ENCODE data around the gene NLRP9.
A peak's percentile ranks its signal among the peaks of the same experiment; 100 is the strongest.

Gene NLRP9

DNA sequence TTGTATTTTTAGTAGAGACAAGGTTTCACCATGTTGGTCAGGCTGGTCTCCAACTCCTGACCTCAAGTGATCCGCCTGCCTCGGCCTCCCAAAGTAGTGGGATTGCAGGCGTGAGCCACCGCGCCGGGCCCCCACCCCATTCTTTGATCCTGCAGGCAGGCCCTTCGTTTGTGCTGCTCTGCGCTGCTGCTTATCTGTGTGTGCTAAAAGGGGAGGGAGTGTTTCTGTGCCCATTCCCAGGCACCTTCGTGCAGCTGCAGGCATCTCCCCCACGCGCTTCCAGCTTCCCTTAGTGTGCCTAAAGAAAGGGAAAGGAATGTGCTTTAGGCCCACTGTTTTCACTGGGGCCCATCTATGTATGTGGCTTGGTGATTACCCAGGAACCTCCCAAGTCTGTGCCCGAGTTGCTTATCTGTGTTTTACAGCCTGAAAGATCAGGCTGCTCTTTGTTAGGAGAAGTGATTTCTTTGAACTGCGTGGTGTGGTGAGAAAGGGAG, 36.0 kb downstream of the NLRP9 start:
- DNase-seq = no peak

DNA sequence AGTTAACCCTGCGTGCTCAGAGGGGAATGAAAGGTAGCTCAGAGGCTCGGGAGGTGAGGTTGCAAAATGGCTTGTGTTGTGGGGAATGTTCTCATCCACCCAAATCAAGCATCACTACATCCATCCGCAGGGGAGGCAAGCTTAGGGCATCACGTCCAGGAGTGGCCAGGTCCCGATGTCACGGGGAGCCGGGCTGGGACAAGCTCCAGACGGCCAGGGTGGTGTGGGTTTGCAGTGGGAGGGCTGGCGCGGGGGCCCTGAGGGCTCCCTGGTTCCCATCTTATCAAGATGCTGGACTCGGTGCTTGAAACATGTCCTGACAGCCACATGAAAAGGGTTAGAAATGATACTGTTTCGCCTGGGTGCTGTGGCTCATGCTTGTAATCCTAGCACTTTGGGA, 37.4 kb downstream of the NLRP9 start:
- no peak for DNase-seq

DNA sequence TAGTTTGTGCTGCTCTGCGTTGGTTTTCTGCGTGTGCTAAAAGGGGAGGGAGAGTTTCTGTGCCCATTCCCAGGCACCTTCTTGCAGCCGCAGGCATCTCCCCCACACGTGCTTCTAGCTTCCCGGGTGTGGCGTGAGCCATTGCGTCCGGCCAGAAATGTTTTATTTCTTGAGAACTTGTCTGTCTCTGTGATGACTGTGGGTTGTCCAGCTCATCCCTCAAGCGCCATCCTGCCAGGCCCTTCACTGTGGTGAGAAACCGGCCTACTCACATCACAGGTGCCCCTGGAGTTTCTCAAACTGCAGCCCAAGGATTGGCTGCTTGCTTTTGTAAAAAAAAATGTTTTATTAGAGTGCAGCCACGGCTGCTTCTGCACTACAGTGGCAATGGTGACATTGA, 39.0 kb downstream of the NLRP9 start:
- DNase-seq = no peak

DNA sequence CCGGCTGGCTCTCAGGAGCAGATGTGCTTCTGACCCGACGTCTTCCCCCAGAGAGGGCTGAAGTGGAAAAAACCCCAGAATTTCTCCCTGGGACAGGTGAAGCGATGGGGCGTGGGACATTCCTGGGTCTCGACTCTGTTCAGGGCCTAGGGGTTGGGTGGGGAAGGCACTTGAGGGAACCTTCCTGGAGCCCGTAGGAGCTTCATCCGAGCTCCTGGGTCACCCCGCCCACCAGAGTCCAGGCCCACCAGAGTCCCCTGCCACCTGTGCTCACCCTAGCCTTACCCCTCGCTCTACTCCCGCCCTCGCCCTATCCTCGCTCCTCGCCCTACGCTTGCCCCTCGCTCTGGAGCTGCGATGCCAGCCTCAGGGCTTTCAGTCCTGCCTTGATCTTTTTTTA, 39.9 kb downstream of the NLRP9 start:
- no peak for DNase-seq

DNA sequence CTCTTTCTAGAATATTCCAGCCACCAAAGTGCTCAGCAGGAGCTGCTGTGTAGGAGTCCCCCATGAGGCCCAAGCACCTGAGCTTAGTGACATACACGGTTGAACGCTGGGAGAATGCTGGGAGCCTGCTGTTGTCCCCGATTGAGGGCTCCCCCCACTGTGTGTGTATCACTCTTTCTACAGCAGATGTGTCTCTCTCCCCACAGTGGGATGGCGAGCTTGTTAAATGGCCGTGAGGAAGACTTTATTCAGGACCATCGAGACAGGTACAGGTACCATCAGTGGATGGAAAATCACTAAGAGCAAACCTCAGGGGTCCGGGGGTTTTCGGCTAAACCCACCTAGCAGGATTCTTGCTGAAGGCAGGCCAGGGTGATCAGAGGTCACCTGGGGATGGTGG, 40.5 kb downstream of the NLRP9 start:
- DNase-seq = no peak

DNA sequence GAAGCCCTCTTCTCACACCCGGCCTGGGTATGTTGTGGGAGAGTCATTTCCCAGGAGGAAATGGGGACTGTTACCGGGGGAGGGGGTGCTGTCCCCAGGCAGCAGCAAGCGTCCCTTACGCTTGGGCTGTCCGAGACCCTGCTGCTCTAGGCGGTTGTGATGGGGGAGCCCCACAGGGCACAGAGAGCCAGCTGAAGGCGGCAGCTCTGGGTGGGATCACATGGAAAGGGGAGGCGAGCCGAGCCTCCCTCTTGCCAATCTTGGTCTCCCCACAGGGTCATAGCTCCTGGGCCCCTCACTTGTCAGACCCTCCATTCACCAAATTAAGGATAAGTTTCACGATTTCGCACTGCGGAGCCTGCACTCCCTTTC, 41.1 kb downstream of the NLRP9 start:
- DNase-seq = no peak

DNA sequence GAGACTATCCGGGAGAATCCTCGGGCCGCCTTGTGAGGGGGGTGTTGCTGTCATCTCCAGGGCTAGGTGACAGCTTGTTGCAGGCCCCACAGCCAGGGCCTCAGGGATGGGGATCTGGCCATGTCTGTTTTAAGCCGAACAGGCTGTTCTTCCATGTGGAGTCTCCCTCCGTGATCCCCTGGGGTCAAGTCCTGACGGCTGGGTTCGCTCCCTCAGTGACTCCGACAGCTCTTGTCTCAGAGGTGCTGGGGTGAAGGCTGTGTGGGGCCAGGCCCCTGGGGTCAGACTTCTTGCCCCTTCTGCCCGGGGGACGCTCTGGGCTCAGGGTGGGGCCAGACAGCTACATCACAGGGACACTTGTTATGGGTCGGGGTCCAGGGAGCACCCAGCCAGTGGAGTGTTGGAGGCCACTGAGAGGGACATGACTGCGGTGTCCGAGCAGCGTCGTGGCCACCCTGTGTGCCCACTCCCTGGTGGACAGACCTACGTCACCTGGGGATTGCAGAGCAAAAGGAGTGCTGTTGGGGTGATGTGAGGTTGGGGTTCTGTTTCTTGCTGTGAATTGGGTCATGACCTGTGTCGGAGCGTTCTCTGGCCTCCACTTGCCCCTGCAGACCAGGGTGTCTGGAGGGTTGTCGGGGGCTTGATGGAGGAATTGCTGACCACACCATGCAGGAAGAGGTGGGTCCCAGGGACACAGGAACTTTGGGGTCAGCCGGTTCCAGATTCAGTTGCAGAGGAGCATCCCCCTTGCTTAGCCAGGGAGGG, 41.7 kb downstream of the NLRP9 start:
- no peak for DNase-seq

DNA sequence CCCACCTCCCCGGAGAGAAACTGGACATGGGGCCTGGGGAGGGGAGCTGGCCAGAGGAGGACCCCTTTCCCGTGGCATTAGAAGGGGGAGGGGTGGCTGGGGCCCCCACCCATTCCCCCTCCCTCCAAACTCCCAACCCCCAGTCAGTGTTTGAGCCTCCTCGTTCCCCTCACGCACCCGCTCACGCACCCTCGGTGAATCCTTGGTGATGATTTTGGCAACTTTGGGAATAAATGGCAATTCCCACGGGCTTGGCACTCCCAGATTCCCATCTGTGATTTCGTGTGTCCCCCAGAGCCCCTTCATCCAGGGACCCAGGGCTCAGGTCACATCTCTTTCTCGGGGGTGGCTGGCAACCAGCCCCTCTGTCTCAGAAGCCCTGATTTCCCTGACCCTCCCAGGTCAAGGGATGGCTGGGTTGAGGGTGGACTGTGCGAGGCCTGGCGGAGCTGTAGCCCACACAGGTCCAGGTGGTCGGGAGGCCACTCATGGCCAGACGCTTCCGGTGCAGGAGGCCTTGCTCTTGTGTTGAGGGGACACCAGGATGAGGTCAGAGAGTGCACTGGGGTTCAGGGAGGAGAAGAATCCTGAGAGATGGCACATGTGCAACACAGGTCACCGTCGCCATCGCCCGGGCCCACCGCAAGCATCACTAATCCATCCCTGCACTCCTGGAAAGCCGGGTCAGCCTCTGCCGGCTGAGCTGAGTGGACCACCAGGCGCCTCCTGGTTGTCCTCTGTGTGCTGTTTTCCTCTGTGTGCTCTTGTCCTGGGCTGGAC, 42.5 kb downstream of the NLRP9 start:
- DNase-seq = no peak

DNA sequence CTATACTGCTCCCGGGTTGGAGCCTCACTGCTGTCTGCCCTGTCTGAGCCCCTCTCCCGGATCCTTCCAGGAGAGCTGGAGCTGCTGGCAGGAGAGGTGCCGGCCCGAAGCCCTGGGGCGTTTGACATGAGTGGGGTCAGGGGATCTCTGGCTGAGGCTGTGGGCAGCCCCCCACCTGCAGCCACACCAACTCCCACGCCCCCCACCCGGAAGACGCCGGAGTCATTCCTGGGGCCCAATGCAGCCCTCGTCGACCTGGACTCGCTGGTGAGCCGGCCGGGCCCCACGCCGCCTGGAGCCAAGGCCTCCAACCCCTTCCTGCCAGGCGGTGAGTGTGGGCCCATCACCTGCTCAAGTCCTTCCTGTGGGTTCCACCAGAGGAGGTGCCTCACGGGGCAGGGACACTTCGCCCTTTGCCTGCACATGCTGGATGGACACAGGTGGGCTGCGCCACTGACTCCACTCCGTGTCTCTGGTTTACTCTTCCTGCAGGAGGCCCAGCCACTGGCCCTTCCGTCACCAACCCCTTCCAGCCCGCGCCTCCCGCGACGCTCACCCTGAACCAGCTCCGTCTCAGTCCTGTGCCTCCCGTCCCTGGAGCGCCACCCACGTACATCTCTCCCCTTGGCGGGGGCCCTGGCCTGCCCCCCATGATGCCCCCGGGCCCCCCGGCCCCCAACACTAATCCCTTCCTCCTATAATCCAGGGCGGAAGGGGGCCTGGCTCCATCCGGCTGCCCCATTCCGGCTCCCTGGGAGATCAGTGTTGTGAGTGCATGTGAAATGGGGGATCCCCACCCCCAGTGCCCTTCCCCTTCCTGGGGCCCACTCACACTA, 43.3 kb downstream of the NLRP9 start:
- no peak for DNase-seq

DNA sequence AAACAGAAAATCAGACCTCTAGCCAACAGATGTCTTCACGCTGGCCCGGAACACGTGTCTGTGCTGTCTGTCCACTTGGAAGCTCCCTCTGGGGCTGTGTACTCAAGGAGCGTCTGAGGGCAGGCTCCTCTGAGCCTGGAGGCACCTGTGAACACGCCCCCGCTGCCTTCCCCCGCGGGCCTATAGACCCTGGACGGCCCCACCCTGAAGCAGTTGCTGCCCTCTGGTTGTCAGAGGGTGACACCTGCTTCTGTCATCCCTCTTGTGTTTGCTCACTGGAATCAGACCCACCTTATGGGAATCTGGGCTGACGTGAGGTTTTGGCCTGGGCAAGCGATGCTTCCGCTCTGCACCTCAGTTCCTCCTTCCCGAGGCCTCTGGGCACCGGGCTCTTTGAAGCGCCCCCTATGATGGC, 44.0 kb downstream of the NLRP9 start:
- no peak for DNase-seq

DNA sequence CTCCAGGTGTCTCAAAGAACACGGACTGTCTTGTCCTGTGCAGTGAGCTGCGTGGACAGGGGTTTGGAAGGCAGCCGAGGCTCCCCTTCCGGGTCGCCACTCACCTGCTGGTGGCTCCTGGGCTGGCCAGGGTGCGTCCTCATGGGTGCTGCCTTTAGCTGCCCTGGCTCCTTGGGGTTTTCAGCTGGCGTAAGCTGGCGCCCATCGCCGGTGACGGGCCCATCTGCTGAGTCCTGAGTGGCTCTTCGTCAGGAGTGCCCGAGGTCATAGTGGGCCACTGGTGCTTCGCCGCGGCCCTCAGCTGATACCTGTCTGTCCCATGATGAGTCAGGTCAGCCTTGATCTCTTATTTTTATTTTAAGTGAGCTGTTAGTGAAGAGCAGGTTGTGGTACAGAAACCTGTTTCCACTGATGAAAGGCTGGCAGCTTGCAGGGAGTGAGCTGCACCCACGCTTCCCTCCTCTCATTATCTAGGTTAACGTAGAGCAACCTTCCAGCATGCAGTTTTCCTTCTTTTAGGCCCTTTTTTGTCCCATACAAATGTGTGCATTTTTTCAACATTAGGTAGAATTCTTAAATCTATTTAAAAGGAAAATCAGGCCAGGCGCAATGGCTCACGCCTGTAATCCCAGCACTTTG, 44.7 kb downstream of the NLRP9 start:
- DNase-seq = no peak

DNA sequence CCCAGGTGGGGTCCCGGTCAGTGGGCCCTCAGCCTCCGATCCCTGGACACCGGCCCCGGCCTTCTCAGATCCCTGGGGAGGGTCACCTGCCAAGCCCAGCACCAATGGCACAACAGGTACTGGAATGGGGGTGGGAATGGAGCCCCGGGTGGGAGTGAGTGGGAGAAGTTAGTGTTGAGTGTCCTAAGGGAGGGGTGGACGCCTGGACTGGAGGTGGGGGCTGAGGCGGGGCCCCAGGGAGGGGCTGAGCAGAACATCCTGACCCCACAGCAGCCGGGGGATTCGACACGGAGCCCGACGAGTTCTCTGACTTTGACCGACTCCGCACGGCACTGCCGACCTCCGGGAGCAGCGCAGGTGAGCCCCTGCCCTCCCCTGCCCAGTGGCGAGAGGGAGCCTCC, 45.5 kb downstream of the NLRP9 start:
- no peak for DNase-seq

DNA sequence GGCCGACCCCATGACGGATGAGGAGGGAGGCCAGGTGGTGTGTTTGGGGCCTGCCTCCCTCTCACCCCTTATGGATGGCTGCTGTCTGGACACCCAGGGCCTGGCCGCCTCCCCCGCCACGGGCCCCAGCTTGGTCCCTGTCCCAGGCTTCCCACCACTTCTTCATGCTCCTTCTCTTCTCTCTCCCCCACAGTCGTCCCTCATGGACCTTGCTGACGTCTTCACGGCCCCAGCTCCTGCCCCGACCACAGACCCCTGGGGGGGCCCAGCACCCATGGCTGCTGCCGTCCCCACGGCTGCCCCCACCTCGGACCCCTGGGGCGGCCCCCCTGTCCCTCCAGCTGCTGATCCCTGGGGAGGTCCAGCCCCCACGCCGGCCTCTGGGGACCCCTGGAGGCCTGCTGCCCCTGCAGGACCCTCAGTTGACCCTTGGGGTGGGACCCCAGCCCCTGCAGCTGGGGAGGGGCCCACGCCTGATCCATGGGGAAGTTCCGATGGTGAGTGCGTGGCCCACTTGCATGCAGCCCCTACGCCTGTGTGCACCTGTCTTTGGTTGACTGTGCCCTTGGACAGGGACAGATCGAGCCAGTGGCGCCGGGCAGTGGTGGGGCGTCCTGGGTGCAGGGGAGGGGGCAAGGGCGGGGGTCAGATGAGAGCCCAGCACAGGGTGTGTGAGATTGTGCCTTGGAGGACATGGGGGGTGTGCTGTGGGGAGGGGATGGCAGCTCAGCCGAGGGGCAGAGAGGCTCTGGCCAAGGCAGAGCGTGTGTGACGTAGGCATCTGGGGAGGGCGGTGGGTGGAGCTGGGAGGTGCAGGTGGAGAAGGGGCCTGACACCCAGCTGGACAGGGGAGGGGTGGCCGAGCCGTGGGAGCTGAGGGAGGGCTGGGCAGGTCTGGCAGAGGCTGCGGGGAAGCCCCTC, 46.4 kb downstream of the NLRP9 start:
- DNase-seq = no peak

DNA sequence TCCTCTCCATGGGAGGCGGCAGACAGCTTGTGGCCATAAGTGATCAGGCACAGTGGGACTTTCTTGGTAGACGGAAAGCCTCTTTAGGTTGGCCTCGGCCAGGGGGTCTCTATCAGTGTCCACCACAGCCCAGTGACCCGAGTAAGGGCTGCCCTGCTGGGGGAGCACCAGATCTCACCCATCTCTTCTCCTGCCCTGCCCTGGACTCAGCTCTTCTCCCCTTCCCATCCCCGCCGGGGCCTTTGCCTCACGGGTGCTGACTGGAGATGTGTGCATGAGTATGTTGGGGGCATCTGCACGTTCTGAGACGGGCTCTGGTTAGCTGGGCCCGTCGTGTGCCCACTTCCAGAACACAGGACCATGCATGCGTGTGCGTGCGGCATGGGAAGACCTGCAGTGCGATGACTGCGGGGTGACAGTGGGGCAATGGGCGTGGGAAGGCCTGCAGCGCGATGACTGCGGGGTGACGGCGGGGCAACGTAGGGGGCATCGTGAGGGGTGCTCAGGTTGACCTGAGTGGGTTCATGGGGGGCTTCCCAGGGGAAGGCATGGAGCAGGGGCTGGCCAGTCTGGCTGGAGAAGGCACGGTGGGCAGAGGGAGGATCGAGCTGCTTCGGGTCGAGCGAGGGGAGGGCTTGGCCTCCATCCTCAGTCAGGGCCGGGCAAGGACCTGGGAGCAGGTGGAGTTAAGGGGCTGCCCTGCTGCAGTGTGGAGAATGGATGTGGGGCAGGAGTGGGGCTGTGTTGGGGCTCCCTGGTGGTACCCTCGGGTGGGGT, 47.2 kb downstream of the NLRP9 start:
- DNase-seq = no peak

DNA sequence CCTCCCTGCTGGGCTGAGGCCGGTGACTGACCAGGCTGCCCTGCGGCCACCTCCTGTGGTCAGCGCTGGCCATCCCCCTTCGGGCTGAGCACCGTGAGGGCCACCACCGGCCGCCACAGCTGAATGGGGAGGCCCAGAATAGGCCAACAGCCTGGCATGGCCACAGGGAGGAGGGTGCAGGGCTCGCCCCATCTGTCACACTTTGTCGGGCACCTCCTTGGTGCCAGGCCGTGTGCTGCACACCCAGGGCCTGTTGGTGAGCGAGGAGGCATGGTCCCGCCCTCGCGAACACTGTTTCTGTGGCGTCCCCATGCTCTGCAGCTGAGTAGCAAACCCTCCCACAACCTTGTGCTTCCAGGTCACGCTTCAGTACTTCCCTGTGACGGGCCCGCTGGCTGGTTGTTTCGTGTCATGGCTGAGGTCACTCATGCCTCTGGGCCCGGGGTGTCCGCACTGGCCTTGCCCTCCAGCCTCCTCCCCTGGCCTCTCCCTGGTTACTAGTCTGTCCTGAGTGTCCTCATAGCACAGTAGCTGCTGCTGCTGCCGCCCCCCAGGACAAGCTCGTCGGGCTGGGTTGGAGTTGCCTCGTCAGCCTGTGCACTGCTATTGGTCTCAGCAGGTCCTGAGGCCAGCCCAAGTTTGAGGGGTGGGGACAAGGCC, 48.0 kb downstream of the NLRP9 start:
- DNase-seq = no peak

DNA sequence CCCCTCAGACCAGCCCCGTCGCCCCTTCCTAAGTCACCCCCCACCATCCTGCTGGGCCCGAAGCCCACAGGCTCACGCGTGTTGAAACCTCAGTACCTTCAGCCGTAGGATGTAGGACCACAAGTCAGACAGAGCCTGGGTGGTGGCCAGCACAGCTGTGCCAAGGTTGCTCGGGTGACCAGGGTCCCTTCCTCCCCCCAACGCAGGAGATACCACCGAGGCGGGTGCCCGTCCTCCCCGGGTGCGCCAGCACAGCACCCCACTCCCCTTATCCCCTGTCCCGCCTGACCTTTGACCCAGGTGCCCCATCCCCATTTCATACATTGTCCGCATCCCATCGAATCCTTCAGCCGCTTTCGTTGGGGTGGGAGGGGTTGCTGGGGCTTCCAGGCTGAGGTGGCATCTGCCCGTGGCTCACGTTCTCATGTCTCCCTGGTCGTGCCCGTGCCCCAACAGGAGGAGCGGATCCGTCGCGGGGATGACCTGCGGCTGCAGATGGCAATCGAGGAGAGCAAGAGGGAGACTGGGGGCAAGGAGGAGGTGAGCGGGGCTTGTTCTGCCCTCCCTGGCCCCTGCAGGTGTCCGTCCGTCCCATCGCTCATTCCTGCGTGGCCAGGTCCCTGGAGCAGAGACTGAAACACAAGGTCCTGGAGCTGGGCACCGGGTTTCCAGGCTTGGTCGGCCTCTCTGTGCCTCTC, 48.6 kb downstream of the NLRP9 start:
- DNase-seq = no peak

DNA sequence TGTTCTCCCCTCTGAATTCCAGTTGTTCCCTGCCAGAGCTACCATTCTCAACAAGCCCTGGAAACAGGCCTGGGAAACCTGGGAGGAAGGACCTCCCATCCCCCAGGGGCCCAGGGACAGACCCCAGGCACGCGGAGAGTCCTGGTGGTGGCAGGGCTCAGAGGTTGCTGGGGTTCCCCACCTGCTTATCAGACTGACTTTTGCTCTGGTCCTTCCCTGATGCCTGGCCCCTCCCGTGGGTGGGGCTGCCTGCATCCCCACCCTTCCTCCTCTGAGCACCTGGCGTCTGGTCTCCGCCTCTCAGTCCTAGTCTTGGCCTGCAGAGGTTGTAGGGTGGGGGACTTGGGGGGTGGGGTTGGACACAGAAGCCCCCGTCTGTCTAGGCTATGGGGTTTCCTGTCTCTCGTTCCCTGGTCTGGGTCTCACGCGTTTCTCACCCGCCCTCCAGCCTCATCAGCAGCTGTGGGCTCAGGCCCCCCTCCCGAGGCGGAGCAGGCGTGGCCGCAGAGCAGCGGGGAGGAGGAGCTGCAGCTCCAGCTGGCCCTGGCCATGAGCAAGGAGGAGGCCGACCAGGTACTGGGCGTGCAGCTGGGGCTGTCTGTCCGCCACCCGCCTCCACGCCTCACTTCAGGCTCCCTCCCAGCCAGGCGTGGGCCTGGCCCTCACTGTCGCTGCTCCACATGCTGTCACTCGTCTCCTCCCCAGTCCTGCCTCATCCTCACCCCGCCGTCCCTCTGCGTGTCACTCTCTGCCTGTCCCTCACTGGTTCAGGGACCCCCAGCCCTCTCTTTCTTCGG, 49.6 kb downstream of the NLRP9 start:
- DNase-seq = peak; percentile 1

DNA sequence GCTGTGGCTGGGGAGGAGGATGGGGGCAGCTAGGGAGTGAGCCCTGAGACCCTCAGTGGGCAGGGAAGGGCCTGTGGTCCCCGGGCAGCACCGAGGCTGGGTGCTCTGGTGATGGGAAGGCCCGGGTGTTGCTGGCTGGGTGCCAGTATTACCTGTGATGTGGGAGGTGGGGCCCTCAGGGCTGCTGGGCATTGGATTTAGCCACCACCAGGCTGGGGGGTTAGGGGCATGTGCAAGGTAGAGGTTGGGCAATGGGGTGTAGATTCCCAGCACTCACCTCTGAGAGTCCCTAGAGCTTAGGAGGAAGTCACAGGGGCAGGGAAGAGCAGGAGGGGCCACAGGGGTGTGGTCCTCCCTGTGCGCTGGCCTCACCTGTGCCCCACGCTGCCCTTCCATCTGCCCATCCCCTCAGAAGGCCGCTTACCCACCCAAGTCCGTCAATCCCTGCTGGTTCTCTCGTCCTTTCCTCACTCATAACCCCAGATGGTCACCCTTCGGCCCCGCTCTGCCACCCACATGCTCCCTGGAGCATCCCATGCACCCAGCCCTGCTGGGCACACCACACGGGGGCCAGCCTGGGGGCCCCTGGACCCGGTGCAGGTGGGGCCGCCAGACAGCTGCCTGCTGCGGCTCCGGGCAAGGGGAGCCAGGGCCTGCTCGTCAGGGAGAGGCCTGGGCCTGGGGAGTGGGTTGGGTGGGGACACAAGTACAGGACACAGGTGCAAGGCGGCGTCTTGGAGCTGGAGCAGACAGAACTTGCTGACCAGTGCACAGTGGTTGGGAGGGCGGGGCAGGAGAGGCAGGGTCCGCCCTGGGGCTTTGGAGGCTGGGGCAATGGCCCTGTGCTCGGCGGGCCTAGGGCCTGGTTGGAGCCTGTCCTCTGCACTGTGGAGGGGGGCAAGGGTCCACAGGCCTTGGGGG, 50.7 kb downstream of the NLRP9 start:
- no peak for DNase-seq
